Tibial nerve (tissue), 4 donors: ENCODE data around the gene CRIP2.

Source experiments
- CTCF ChIP-seq, 5 experiments: fragments of 200-600 bp in 3 of 5; fragments of 450-650 bp in 2 of 5; sonication (generic) in 3 of 5; IDR thresholded peaks; one replicate each; pipeline ENCODE4 v1.5.1; 2016 to 2019; ENCODE audit warnings: antibody characterized with exemption in 5 of 5, mild to moderate bottlenecking in 3 of 5, moderate library complexity in 2 of 5
- EP300 ChIP-seq, 2 donors: sonication (generic); formaldehyde crosslinking; IDR thresholded peaks; one replicate each; pipeline ENCODE4 v1.6.1; 2017; ENCODE audit warnings: antibody characterized with exemption in 2 of 2, mild to moderate bottlenecking in 1 of 2
- POLR2A ChIP-seq, 2 donors: fragments of 450-650 bp; IDR thresholded peaks; one replicate each; pipeline ENCODE4 v1.6.1; 2017; ENCODE audit warnings: antibody characterized with exemption in 2 of 2, mild to moderate bottlenecking in 2 of 2, moderate library complexity in 2 of 2

DNA sequence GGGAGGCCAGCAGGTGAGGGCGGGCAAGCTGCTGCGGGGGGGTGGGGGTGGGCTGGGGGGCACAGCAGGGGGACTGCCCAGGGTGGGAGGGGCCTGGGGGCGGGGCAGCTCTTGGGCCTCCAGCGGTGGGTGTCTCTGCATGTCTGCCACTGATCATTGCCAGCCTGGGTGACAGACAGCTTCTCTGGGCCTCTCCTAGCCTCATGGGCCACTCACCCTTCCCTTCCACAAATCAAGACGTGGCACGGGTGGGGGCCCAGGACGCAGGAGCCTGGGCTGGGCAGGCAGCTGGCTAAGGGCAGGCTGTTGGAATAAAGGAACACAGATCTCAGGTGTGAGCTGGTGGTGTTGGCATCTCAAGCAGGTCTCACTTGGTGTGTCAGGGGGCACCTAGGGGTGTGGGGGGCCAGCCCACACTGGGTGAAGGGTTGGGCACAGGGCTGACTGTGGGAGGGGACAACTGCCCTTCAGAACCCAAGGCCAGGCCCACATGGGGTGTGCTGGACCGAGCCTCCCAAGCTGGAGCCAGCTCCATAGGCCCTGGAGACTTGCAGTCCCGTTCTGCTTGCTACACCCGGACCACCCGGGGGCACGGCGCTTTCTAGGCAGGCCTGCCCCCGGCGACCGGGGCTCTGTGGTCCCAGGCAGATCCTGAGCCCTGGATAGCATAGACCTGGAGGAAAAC, 19.4 kb downstream of the CRIP2 start:
- no peak for TF ChIP-seq CTCF (IDR thresholded peaks at IDR 0.05)
- TF ChIP-seq POLR2A (IDR thresholded peaks at IDR 0.05) = no peak
- TF ChIP-seq EP300 (IDR thresholded peaks at IDR 0.05) = no peak
